PC-9 (cell line): ENCODE results near the gene GOLGA6L22. TPM values are rescaled to one million over a fixed set of nuclear protein-coding genes. Genes with fewer than 3 reads are reported as not detected.
"Not testable (repeated sequence)": the region's sequence is repeated elsewhere in the genome, so short reads cannot be mapped to it uniquely, and the experiment has no call there.

Experiments
- Bru-seq: library from RNA; stranded (reverse); fragments of 400-500 nt; gene quantifications from one replicate; lab custom pipeline; 2021; lab: Mats Ljungman, UMichigan
- BruChase-seq, 2 experiments: library from RNA; stranded (reverse); fragments of 400-500 nt; gene quantifications; one replicate each; lab custom pipeline; 2021; lab: Mats Ljungman, UMichigan
- BruUV-seq: library from RNA; stranded (reverse); fragments of 400-500 nt; replicated peaks from 2 replicates; lab custom pipeline; 2021; lab: Mats Ljungman, UMichigan
- CTCF ChIA-PET: fragments of 300-600 bp; sonication (Branson Sonifier 250); formaldehyde crosslinking; loops from one replicate; lab custom pipeline; 2022; ENCODE audit warnings: antibody characterized with exemption; lab: Charles Lee
- POLR2A ChIA-PET: fragments of 300-600 bp; sonication (Branson Sonifier 250); formaldehyde crosslinking; loops from one replicate; lab custom pipeline; 2022; ENCODE audit warnings: antibody characterized with exemption; ENCODE audit not compliant: unreplicated experiment; lab: Charles Lee
- DNase-seq, 2 experiments: peaks; one replicate each; pipeline versions ENCODE4 v3.0.0 to v3.0.0-alpha.2; 2015 to 2022; ENCODE audit warnings: mixed read lengths in 1 of 2
- H2AFZ ChIP-seq: fragments of 200-600 bp; sonication (generic); 2 replicates; pipeline ENCODE4 v1.8.1; 2017; ENCODE audit warnings: antibody characterized with exemption
- H3F3A ChIP-seq: fragments of 200-600 bp; sonication (generic); 2 replicates; pipeline ENCODE4 v1.8.1; 2017; ENCODE audit warnings: antibody characterized with exemption, mild to moderate bottlenecking, low read depth; ENCODE audit not compliant: insufficient read depth
- H3K27ac ChIP-seq: fragments of 200-600 bp; sonication (generic); 2 replicates; pipeline ENCODE4 v1.6.1; 2016; ENCODE audit warnings: mixed run types
- H3K27me3 ChIP-seq: fragments of 200-600 bp; sonication (generic); 2 replicates; pipeline ENCODE4 v1.6.1; 2016; ENCODE audit warnings: low read depth, mixed run types; ENCODE audit not compliant: insufficient read depth
- H3K36me3 ChIP-seq: fragments of 200-600 bp; sonication (generic); 2 replicates; pipeline ENCODE4 v1.6.1; 2016; ENCODE audit warnings: low read depth, mixed run types
- H3K4me1 ChIP-seq: fragments of 200-600 bp; sonication (generic); replicated peaks from 2 replicates; pipeline ENCODE4 v1.6.1; 2016; ENCODE audit warnings: mixed run types; ENCODE audit not compliant: insufficient read depth
- H3K4me2 ChIP-seq: fragments of 200-600 bp; sonication (generic); 2 replicates; pipeline ENCODE4 v1.6.1; 2017; ENCODE audit warnings: mixed run types
- H3K4me3 ChIP-seq: fragments of 200-600 bp; sonication (generic); 2 replicates; pipeline ENCODE4 v1.6.1; 2016; ENCODE audit warnings: mixed run types
- H3K79me2 ChIP-seq: fragments of 200-600 bp; sonication (generic); 2 replicates; pipeline ENCODE4 v1.6.1; 2017; ENCODE audit warnings: low read depth, mixed run types
- H3K9me2 ChIP-seq: fragments of 200-600 bp; sonication (generic); 2 replicates; pipeline ENCODE4 v1.8.1; 2017; ENCODE audit warnings: mild to moderate bottlenecking; ENCODE audit not compliant: insufficient read depth
- H3K9me3 ChIP-seq: fragments of 200-600 bp; sonication (generic); 2 replicates; pipeline ENCODE4 v1.8.1; 2016; ENCODE audit warnings: low read depth; ENCODE audit not compliant: insufficient read depth
- H4K20me1 ChIP-seq: fragments of 200-600 bp; sonication (generic); 2 replicates; pipeline ENCODE4 v1.8.1; 2017; ENCODE audit not compliant: insufficient read depth
- intact Hi-C: fragments of 100-400 bp; cut with micrococcal nuclease; formaldehyde crosslinking; loops from one replicate; pipeline ENCODE4 v1.10.0; 2022; ENCODE audit not compliant: unreplicated experiment
- long read RNA-seq: library from polyadenylated mRNA; stranded (forward); transcript quantifications from one replicate; pipeline ENCODE4 v2.0.0, GENCODE V29; 2022
- total RNA-seq: library from RNA; stranded (reverse); gene quantifications from 2 replicates; pipeline ENCODE4 v1.2.3, GENCODE V29; 2021

GOLGA6L22 gene, protein sequence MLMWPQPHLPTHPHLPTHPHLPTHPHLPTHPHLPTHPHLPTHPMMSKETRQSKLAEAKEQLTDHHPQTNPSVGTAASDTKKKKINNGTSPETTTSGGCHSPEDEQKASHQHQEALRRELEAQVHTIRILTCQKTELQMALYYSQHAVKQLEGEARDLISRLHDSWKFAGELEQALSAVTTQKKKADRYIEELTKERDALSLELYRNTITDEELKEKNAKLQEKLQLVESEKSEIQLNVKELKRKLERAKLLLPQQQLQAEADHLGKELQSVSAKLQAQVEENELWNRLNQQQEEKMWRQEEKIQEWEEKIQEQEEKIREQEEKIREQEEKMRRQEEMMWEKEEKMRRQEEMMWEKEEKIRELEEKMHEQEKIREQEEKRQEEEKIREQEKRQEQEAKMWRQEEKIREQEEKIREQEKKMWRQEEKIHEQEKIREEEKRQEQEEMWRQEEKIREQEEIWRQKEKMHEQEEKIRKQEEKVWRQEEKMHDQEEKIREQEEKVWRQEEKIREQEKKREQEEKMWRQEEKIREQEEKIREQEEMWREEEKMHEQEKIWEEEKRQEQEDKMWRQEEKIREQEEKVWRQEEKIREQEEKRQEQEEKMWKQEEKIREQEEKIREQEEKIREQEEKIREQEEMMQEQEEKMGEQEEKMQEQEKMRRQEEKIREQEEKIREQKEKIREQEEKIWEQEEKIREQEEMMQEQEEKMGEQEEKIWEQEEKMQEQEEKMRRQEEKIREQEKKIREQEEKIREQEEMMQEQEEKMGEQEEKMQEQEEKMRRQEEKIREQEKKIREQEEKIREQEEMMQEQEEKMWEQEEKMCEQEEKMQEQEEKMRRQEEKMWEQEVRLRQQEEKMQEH
- total RNA-seq = not detected in 2 replicates
- not detected for Bru-seq, nascent RNA
- not detected for BruChase-seq, experiment 1, labeled RNA remaining after a 2-hour chase
- BruChase-seq, experiment 2, labeled RNA remaining after a 6-hour chase = not detected
- long read RNA-seq = 0 reads

DNA sequence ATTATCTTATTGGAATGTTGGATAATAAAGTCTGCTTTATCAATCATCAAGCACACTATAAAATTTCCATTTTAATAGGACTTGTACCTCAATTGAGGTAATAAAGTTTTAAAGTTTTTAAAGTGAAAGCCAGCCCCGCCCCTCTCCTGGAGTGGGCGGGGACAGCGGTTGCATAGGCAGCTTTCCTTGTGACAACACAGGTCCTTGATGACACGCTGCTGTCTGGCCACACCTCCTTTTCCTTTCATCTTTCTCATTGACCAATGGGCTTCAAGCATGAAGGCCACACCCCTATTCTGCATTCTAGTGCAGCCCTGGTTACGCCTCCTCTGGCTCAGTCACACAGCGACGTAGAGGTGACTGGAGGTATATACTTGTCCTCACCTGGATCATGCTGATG lies at the start of gene GOLGA6L22:
GOLGA6L22 (plus strand) TSS at position 301 of the 400 bp plus-strand sequence; CDS start at position 392, 91 bp downstream.
- H3F3A ChIP-seq, H3K9me2 ChIP-seq, H3K4me1 ChIP-seq, H2AFZ ChIP-seq, intact Hi-C loops, H3K4me3 ChIP-seq, DNase-seq, CTCF ChIA-PET, H3K4me2 ChIP-seq, POLR2A ChIA-PET, H3K9me3 ChIP-seq, H3K36me3 ChIP-seq, H4K20me1 ChIP-seq, H3K27me3 ChIP-seq, H3K27ac ChIP-seq, H3K79me2 ChIP-seq, BruUV-seq: not testable (repeated sequence)

DNA sequence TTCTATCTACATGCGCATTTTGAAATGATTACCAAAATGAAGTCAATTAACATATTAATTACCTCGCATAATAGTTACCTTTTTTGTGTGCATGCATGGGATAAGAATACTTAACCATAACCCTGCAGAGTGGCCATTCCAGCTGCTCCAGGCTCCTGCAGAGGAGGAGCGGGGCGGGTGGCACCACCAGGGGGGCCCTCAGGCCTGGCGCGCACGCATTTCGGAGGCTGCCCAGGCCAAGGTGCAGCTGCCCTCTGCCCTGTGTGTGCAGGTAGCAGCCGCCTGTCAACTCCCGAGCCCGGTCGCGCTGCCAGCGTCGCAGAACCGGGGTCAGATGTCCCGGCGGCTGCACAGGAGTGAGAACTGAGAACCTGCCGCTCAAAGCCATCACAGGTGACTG lies 41.4 kb upstream of the GOLGA6L22 start:
- H3K36me3 ChIP-seq, DNase-seq, H3K9me3 ChIP-seq, BruUV-seq, CTCF ChIA-PET, H3K4me2 ChIP-seq, H3F3A ChIP-seq, H3K79me2 ChIP-seq, POLR2A ChIA-PET, H3K27ac ChIP-seq, intact Hi-C loops, H4K20me1 ChIP-seq, H3K4me1 ChIP-seq, H3K27me3 ChIP-seq, H2AFZ ChIP-seq, H3K9me2 ChIP-seq, H3K4me3 ChIP-seq: not testable (repeated sequence)

DNA sequence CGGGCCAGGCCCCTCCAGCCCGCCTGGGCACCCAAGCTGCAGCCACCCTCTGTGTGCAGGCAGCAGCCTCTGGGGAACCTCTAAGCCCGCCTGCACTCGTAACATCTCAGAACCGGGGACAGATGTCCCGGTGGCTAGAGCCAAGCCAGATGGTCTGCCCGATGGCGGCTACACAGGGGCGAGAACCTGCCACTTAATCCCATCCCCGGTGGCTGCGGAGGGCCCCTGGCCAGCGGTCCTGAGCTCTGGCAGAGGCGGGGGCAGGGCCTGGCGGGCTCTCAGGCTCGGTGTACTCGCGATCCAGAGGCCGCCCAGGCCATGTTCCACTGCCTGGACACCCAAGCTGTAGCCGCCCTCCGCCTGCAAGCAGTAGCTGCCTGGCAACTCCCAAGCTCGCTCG lies 40.9 kb upstream of the GOLGA6L22 start:
- H3K27me3 ChIP-seq, BruUV-seq, H3K9me3 ChIP-seq, H4K20me1 ChIP-seq, H3K9me2 ChIP-seq, H3F3A ChIP-seq, H3K4me3 ChIP-seq, H3K4me1 ChIP-seq, intact Hi-C loops, H3K27ac ChIP-seq, CTCF ChIA-PET, DNase-seq, H2AFZ ChIP-seq, H3K4me2 ChIP-seq, H3K36me3 ChIP-seq, POLR2A ChIA-PET, H3K79me2 ChIP-seq: not testable (repeated sequence)

DNA sequence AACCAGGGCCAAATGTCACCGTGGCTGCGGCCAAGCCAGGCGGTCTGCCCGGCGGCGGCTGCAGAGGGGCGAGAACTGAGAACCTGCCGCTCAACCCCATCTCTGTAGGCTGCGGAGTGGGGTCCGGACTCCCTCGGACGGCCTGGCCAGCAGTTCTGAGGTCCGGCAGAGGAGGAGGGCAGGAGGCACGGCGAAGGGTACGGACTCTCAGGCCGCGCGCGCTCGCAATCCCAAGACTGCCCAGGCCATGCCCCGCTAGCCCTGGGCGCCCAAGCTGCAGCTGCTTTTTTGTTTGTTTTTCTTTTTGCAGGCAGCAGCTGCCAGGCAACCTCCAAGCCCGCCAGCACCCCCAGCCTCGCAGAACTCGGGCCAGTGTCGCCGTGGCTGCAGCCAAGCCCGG lies 40.5 kb upstream of the GOLGA6L22 start:
- POLR2A ChIA-PET, H3K36me3 ChIP-seq, intact Hi-C loops: not testable (repeated sequence)

DNA sequence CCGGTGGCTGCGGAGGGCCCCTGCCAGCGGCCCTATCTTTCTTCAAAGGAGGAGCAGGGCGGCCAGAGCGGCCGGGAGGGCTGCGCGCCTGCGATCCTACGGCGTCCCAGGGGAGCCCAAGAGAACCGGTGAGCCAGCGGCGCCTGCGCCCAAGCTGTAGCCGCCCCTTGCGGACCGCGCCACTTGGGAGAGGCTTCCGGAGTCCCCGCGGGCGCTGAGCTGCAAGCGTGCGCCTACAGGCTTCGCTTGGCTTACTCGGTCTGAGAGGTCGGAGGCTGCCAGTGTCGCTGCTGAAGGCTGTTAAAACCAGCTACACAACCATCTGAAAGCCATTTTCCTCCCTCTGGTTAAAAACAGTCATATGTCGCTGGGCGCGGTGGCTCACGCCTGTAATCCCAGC lies 40.0 kb upstream of the GOLGA6L22 start:
- H3F3A ChIP-seq, CTCF ChIA-PET, H3K36me3 ChIP-seq, H3K4me1 ChIP-seq, POLR2A ChIA-PET, H3K9me3 ChIP-seq, H3K9me2 ChIP-seq, intact Hi-C loops, H2AFZ ChIP-seq, H4K20me1 ChIP-seq, H3K27ac ChIP-seq, H3K79me2 ChIP-seq, H3K4me2 ChIP-seq, H3K27me3 ChIP-seq, BruUV-seq, DNase-seq, H3K4me3 ChIP-seq: not testable (repeated sequence)

More for the DNA sequence above, 40.5 kb upstream of the GOLGA6L22 start:
- BruUV-seq, H3K27ac ChIP-seq, H3K9me2 ChIP-seq, CTCF ChIA-PET, H3F3A ChIP-seq, H3K27me3 ChIP-seq, DNase-seq, H3K9me3 ChIP-seq, H4K20me1 ChIP-seq, H3K4me3 ChIP-seq, H2AFZ ChIP-seq, H3K79me2 ChIP-seq, H3K4me2 ChIP-seq, H3K4me1 ChIP-seq: not testable (repeated sequence)

DNA sequence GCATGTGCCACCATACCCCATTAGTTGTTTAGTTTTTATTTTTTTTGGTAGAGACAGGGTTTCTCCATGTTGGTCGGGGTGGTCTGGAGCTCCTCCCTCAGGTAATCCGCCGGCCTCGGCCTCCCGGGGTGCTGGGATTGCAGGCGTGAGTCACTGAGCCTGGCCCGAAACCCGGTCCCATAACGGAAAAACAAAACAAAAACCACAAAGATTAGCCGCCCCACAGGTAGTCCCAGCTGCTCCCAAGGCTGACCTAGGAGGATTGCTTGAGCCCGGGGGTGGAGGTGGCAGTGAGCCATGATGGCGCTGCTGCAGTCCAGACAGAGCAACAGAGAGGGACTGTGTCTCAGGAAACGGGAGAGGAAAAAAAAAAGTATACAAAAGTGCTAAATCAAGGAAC lies 38.4 kb upstream of the GOLGA6L22 start:
- DNase-seq, POLR2A ChIA-PET, H3K4me1 ChIP-seq, BruUV-seq, H3K9me3 ChIP-seq, CTCF ChIA-PET, H2AFZ ChIP-seq, H3K9me2 ChIP-seq, H3K4me3 ChIP-seq, H3F3A ChIP-seq, intact Hi-C loops, H4K20me1 ChIP-seq, H3K27me3 ChIP-seq, H3K36me3 ChIP-seq, H3K4me2 ChIP-seq, H3K27ac ChIP-seq, H3K79me2 ChIP-seq: not testable (repeated sequence)

DNA sequence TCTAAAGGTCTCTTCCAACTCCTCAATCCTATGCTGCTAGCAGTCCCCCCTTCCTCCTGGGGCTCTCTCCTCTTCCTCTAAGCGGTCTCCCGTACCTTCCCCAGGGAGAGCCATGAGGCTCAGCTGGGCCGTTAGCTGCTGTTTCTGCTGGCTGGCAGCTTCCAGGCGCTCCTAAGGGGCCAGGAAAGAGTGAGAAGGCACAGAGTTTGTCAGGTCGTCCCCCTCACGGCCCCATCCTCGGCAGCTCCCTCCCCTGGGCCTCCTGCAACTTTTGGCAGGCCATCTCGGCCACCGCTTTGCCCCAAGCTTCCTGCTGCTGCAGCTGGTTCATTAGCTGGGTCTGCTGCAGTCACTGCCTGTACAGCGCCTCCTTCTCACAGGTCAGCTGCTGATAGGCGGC lies 29.3 kb upstream of the GOLGA6L22 start:
- H3K4me2 ChIP-seq, POLR2A ChIA-PET, BruUV-seq, H3K36me3 ChIP-seq, DNase-seq, H3K4me1 ChIP-seq, H3K9me3 ChIP-seq, intact Hi-C loops, H3K27ac ChIP-seq, H3K9me2 ChIP-seq, H3F3A ChIP-seq, H3K27me3 ChIP-seq, H2AFZ ChIP-seq, H3K4me3 ChIP-seq, CTCF ChIA-PET, H4K20me1 ChIP-seq, H3K79me2 ChIP-seq: not testable (repeated sequence)
